WTC11 (cell line): Measurements from ENCODE around the gene PPP2R1A.

Experiments
- FOXJ3 ChIP-seq: sonication (generic); formaldehyde crosslinking; IDR thresholded peaks from 2 replicates; pipeline ENCODE4 v1.9.0; 2021; ENCODE audit warnings: missing genetic modification reagents, mild to moderate bottlenecking, borderline replicate concordance
- MYBL2 ChIP-seq: sonication (generic); formaldehyde crosslinking; IDR thresholded peaks from 2 replicates; pipeline ENCODE4 v1.8.1; 2023; ENCODE audit warnings: mild to moderate bottlenecking, moderate library complexity, missing genetic modification reagents
- RELA ChIP-seq: sonication (generic); formaldehyde crosslinking; IDR thresholded peaks from 2 replicates; pipeline ENCODE4 v1.8.1; 2022; ENCODE audit warnings: missing genetic modification reagents, mild to moderate bottlenecking, borderline replicate concordance
- TCF7 ChIP-seq: sonication (generic); formaldehyde crosslinking; IDR thresholded peaks from 2 replicates; pipeline ENCODE4 v1.8.0; 2022; ENCODE audit warnings: mild to moderate bottlenecking, low read depth, missing genetic modification reagents, moderate library complexity
- TEAD4 ChIP-seq: sonication (generic); formaldehyde crosslinking; IDR thresholded peaks from 2 replicates; pipeline ENCODE4 v1.8.0; 2022; ENCODE audit warnings: mild to moderate bottlenecking, missing genetic modification reagents
- ZNF121 ChIP-seq: sonication (generic); formaldehyde crosslinking; IDR thresholded peaks from 2 replicates; pipeline ENCODE4 v1.8.0; 2023; ENCODE audit warnings: missing genetic modification reagents
- TF ChIP-seq, protein P1 (sequence below): fragments of 200-600 bp; IDR thresholded peaks from 2 replicates; pipeline ENCODE4 v1.8.0; 2022; ENCODE audit warnings: antibody characterized with exemption
- TF ChIP-seq, protein P2 (sequence below): sonication (generic); formaldehyde crosslinking; IDR thresholded peaks from 2 replicates; pipeline ENCODE4 v1.8.0; 2022; ENCODE audit warnings: mild to moderate bottlenecking, missing genetic modification reagents

DNA sequence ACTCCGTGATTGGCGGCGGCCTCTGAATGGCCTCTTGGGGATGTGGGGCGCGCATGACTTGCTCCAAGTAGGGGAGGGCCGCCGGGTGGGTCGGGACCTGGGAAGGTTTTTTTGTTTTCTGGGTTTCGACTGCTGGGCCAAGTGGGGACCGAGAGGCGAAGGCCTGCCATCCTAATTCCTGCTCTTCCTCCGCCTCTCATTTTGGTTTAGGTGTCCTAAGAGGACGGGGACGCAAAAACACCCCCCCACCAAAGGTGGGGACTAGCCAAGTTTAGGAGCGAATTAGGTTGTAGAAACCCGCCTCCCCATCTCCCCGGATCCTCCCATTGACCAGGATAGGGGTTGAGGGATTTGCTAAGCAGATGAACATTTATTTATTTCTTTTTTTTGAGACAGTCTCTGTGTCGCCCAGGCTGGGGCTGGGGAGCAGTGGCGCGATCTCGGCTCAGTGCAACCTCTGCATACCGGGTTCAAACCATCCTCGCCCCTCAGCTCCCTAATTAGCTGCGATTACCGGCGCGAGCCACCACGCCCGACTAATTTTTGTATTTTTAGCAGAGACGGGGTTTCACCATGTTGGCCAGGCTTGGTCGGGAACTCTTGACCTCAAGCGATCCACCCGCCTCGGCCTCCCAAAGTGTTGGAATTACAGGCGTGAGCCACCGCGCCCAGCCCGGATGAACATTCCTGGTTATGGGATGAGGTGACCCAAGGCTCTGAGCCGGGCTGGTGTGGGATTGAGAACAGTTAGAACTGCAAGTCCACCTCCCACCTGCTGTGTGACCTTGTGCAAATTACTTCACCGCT lies 838 bp downstream of the PPP2R1A start:
- TF ChIP-seq, protein P1, sequence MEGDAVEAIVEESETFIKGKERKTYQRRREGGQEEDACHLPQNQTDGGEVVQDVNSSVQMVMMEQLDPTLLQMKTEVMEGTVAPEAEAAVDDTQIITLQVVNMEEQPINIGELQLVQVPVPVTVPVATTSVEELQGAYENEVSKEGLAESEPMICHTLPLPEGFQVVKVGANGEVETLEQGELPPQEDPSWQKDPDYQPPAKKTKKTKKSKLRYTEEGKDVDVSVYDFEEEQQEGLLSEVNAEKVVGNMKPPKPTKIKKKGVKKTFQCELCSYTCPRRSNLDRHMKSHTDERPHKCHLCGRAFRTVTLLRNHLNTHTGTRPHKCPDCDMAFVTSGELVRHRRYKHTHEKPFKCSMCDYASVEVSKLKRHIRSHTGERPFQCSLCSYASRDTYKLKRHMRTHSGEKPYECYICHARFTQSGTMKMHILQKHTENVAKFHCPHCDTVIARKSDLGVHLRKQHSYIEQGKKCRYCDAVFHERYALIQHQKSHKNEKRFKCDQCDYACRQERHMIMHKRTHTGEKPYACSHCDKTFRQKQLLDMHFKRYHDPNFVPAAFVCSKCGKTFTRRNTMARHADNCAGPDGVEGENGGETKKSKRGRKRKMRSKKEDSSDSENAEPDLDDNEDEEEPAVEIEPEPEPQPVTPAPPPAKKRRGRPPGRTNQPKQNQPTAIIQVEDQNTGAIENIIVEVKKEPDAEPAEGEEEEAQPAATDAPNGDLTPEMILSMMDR: no peak
- TF ChIP-seq TCF7 (CRISPR knock-in tag) (no peak), TEAD4 (CRISPR knock-in tag) (no peak), MYBL2 (CRISPR knock-in tag) (no peak), RELA (CRISPR knock-in tag) (no peak), ZNF121 (CRISPR knock-in tag) (no peak), FOXJ3 (no peak)
- TF ChIP-seq, protein P2, sequence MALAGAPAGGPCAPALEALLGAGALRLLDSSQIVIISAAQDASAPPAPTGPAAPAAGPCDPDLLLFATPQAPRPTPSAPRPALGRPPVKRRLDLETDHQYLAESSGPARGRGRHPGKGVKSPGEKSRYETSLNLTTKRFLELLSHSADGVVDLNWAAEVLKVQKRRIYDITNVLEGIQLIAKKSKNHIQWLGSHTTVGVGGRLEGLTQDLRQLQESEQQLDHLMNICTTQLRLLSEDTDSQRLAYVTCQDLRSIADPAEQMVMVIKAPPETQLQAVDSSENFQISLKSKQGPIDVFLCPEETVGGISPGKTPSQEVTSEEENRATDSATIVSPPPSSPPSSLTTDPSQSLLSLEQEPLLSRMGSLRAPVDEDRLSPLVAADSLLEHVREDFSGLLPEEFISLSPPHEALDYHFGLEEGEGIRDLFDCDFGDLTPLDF (CRISPR knock-in tag): no peak
